MG63 (cell line): Measurements from ENCODE around the gene HRNR. TPM values are rescaled to one million over a fixed set of nuclear protein-coding genes. Genes with fewer than 3 reads are reported as not detected.
A peak's percentile ranks its signal among the peaks of the same experiment; 100 is the strongest.

ENCODE experiments used
- DNase-seq: peaks from one replicate; pipeline ENCODE4 v3.0.0-alpha.2; 2020
- H3K27me3 ChIP-seq: fragments of 250-450 bp; sonication (Bioruptor Pico); 2 replicates; pipeline ENCODE4 v1.5.1; 2020; ENCODE audit warnings: mild to moderate bottlenecking, moderate library complexity
- H3K36me3 ChIP-seq: fragments of 250-450 bp; sonication (Bioruptor Pico); 2 replicates; pipeline ENCODE4 v1.5.1; 2020; ENCODE audit warnings: mild to moderate bottlenecking, moderate library complexity
- H3K4me3 ChIP-seq: fragments of 250-450 bp; sonication (Bioruptor Pico); 2 replicates; pipeline ENCODE4 v1.5.1; 2020; ENCODE audit warnings: mild to moderate bottlenecking, moderate library complexity
- H3K9me3 ChIP-seq: fragments of 250-450 bp; sonication (Bioruptor Pico); 2 replicates; pipeline ENCODE4 v1.5.1; 2020; ENCODE audit warnings: mild to moderate bottlenecking, moderate library complexity
- total RNA-seq: library from RNA; depleted of rRNA; stranded (reverse); fragments of >200 nt; shearing (Covaris generic); gene quantifications from 2 replicates; pipeline ENCODE4 v1.2.3, GENCODE V29; 2014; ENCODE audit warnings: low replicate concordance; rRNA removed

Gene HRNR
- total RNA-seq, 1 experiment from 2014 or later = not detected

DNA sequence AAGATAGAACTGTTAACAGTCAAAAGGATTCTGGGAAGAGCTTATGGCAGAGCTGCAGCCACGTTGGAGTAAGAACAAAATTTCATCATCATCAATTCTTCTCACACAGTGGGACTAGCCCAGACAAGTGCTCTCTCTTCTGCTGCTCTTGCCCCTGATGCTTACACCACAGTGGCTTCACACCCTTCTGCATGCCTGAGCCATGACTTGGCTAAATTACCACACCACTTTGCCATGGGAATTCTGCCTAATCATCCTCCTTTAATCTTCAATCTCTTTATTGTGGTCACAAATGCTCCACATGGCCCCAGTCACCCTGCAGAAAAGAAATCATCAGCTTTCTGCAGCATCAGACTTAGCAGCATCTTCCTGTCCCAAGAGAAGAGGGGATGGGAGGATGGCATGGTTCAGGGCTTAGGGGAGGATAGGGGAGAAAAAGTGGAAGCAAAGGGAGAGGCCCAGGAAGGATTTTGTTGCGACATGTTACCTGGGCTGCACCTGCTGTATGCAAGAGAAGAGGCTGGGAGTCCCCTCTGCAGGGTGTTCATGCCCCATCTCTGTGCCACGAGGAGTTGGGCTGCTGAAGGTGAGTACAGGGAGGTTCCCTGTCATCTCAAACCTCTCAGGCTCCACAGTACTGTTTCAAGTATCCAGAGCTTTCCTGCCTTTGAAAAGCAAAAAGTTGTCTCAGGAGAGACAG lies 56.0 kb downstream of the HRNR start:
- no peaks in the 10 kb centered on the region for H3K36me3 ChIP-seq
- no peaks in the 10 kb centered on the region for H3K27me3 ChIP-seq
- peak; percentile 70 for DNase-seq
- no peaks in the 10 kb centered on the region for H3K9me3 ChIP-seq
- no peak overlapping the region for H3K4me3 ChIP-seq

- Histone ChIP-seq H3K4me3 (no peak overlapping the region), H3K27me3 (no peaks in the 10 kb centered on the region), H3K36me3 (no peaks in the 10 kb centered on the region), H3K9me3 (no peaks in the 10 kb centered on the region)
- DNase-seq = no peak
Observed at GRCh38 chr1:152166966-152167365, 57.0 kb downstream of the HRNR start.

DNA sequence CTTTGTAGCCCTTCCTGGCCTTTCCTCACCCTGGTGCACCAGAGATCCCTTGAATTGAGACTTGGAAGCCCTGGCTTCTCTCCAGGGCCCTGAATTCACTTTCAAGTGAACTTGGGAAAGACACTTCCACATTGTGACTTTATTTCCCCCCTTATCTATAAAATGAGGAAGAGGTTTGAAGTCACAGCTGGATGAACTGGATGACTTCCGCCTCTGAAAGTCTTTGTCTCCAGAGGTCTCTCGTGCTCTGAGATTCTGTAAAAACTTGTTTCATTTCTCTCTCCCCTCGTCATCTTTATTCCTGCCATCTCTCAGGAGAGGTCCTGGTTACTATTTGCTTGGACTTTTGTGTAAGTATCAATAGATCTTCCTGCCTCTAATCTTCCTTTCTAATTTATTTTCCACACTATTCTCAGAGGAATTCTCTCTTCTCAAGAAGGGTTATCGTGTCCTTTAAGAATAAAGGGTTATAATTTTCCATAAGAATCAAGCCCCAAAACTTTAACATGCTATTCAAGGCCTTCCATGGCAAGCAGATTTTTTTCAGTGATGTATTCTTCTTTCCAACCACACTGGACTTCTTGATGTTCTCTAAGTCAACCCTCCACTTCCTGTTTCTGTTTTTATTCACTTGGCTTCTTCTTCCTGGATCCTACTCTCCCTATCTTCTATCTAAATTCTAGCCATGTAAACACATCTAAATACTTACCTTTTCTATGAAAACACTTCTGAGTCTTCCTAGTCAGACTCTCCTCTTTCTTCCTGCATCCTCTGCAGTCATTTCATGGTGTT lies 58.5 kb downstream of the HRNR start:
- no peaks in the 10 kb centered on the region for H3K27me3 ChIP-seq
- no peaks in the 10 kb centered on the region for H3K36me3 ChIP-seq
- H3K9me3 ChIP-seq = no peaks in the 10 kb centered on the region
- H3K4me3 ChIP-seq = no peak overlapping the region
- DNase-seq = no peak

- Histone ChIP-seq H3K9me3 (no peaks in the 10 kb centered on the region; the same call in 1 of the 2 replicates), H3K4me3 (no peak overlapping the region), H3K27me3 (no peaks in the 10 kb centered on the region), H3K36me3 (no peaks in the 10 kb centered on the region)
- no peak for DNase-seq
Observed at GRCh38 chr1:152164517-152165136, 59.4 kb downstream of the HRNR start.

DNA sequence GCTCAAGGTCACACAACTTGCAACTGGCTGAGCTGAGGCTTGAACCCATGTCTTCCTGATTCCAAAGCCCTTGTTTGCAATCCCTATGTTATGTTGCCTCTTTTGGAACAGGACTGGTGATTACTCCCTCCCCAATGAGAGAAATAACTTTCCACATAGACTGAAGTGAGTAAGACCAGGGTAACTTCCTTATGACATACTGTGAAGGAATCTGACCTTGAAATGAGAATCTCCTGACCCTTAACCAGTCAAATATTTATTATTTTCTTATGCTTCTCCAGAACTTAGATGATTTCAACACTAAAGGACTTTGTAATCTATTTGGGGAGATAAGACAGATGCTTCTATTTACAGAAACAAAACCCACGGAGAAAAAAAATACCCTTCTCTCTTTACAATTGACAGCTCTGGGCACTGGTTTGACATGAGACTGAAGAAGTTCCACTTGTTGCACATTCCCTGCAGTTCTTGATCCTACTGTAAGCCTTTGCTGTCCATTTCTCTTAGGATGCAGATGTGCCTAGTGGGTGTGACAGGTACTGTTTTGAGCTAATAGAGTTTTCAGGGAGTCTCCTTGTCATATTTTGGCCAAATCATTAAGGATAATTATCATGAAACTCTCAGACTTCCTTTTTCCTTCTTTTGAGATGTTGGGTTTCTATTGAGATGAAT lies 61.1 kb downstream of the HRNR start:
- Histone ChIP-seq H3K27me3 (no peaks in the 10 kb centered on the region), H3K9me3 (no peaks in the 10 kb centered on the region; the same call in 1 of the 2 replicates), H3K36me3 (no peaks in the 10 kb centered on the region), H3K4me3 (no peak overlapping the region)
- no peak for DNase-seq

Other genes starting within 250 kb of the HRNR start
- 213 and 271 TPM in 2 replicates for gene S100A10, start 230.3 kb downstream of the HRNR start, total RNA-seq
- gene S100A11, start 187.2 kb downstream of the HRNR start, total RNA-seq = 347 and 507 TPM in 2 replicates
- not detected in 2 replicates for gene TCHHL1, start 135.1 kb downstream of the HRNR start, total RNA-seq
- 0.10 TPM in 1 of 2 replicates, not detected in the other for gene TCHH, start 108.7 kb downstream of the HRNR start, total RNA-seq
- gene RPTN, start 65.0 kb downstream of the HRNR start, total RNA-seq = not detected in 2 replicates
- not detected in 2 replicates for gene FLG, start 101.0 kb upstream of the HRNR start, total RNA-seq
- not detected in 2 replicates for gene FLG2, start 135.8 kb upstream of the HRNR start, total RNA-seq
- gene CRNN, start 190.1 kb upstream of the HRNR start, total RNA-seq = not detected in 2 replicates